Upper lobe of left lung (tissue), 6 donors: ENCODE results near the gene MED8. TPM values are rescaled to one million over a fixed set of nuclear protein-coding genes. Genes with fewer than 3 reads are reported as not detected.

Experiments
- ATAC-seq, 2 donors: fragments of 200-7000 bp; cut with Tn5 transposase; one replicate each; pipeline ENCODE4 v1.9.1; 2022; ENCODE audit warnings: mild to moderate bottlenecking in 2 of 2, moderate library complexity in 2 of 2; ENCODE audit not compliant: low FRiP score in 2 of 2
- DNase-seq, 2 donors: peaks; one replicate each; pipeline ENCODE4 v3.0.0-alpha.2; 2019 to 2020
- H3K27ac ChIP-seq, 4 donors: fragments of 200-600 bp; sonication (generic); one replicate each; pipeline ENCODE4 v1.5.1; 2016 to 2019
- H3K27me3 ChIP-seq, 4 donors: fragments of 200-600 bp; sonication (generic); one replicate each; pipeline ENCODE4 v1.5.1; 2017 to 2019
- H3K36me3 ChIP-seq, 4 donors: fragments of 200-600 bp; sonication (generic); one replicate each; pipeline ENCODE4 v1.5.1; 2016 to 2019
- H3K4me1 ChIP-seq, 4 donors: fragments of 200-600 bp; sonication (generic); one replicate each; pipeline ENCODE4 v1.5.1; 2018 to 2019
- H3K4me3 ChIP-seq, 4 donors: fragments of 200-600 bp; sonication (generic); one replicate each; pipeline ENCODE4 v1.5.1; 2017 to 2019; ENCODE audit warnings: mild to moderate bottlenecking in 2 of 4, moderate library complexity in 1 of 4
- H3K9me3 ChIP-seq, 4 donors: fragments of 200-600 bp; sonication (generic); one replicate each; pipeline ENCODE4 v1.5.1; 2018 to 2019
- CTCF ChIP-seq, 6 experiments: fragments of 450-650 bp in 4 of 6; fragments of 200-600 bp in 2 of 6; sonication (generic) in 2 of 6; IDR thresholded peaks; one replicate each; pipeline ENCODE4 v1.5.1; 2016 to 2019; ENCODE audit warnings: antibody characterized with exemption in 6 of 6
- EP300 ChIP-seq, 4 donors: sonication (generic); formaldehyde crosslinking; IDR thresholded peaks; one replicate each; pipeline ENCODE4 v1.5.1; 2017; ENCODE audit warnings: antibody characterized with exemption in 4 of 4, control low read depth in 2 of 4
- POLR2A ChIP-seq, 4 donors: fragments of 450-650 bp; IDR thresholded peaks; one replicate each; pipeline ENCODE4 v1.5.1; 2016 to 2017; ENCODE audit warnings: antibody characterized with exemption in 4 of 4, mild to moderate bottlenecking in 2 of 4
- POLR2AphosphoS5 ChIP-seq, 2 donors: sonication (generic); formaldehyde crosslinking; IDR thresholded peaks; one replicate each; pipeline ENCODE4 v1.5.1; 2017; ENCODE audit warnings: antibody characterized with exemption in 2 of 2
- WGBS, 2 donors: methylation state at CpG; one replicate each; pipeline ENCODE4 v1.1.5; 2017 to 2018; 5-methylcytosine and 5-hydroxymethylcytosine counted together
- total RNA-seq, 6 donors: library from RNA; depleted of rRNA in 4 of 6; stranded (reverse); fragments of >200 nt in 4 of 6; gene quantifications; one replicate each; pipeline versions ENCODE4 v1.1.0 to v1.2.1, GENCODE V29; 2016 to 2021
- donor health status: DM: no; HTN: no; CAD: no; lungs with moderate emphysema.
- donor health status: DM: no; HTN: yes; CAD: no; lungs with severe emphysema.

Gene MED8
- total RNA-seq, 6 donors from 2014 or later = 13.8 to 59.7 (median 38.4) TPM

GRCh38 chr1:43432907-43433306 lies 43.3 kb upstream of the MED8 start:
- 100% methylated on average over 2 to 3 of the region's 5 CpGs for WGBS, 2 donors
- peaks cover 0 to 9% (median 3%) of the 10 kb centered on the region in 4 donors for H3K4me1 ChIP-seq
- no peaks in the 10 kb centered on the region for H3K27me3 ChIP-seq
- H3K27ac ChIP-seq = no peak overlapping the region
- no peaks in the 10 kb centered on the region for H3K9me3 ChIP-seq
- H3K4me3 ChIP-seq = no peak overlapping the region
- DNase-seq = no peak
- ATAC-seq = no peak
- TF ChIP-seq EP300 (IDR thresholded peaks at IDR 0.05) = no peak
- peaks cover 41 to 88% (median 82%) of the 10 kb centered on the region in 4 donors for H3K36me3 ChIP-seq

- Histone ChIP-seq H3K4me3 (no peak overlapping the region), H3K27ac (no peak overlapping the region), H3K36me3 (peaks cover 42 to 88% (median 82%) of the 10 kb centered on the region in 4 donors), H3K9me3 (no peaks in the 10 kb centered on the region), H3K4me1 (peaks cover 0 to 11% (median 4%) of the 10 kb centered on the region in 4 donors), H3K27me3 (no peaks in the 10 kb centered on the region)
- ATAC-seq (no peak), DNase-seq (no peak)
- TF ChIP-seq POLR2AphosphoS5 (IDR thresholded peaks at IDR 0.05) (no peak), EP300 (IDR thresholded peaks at IDR 0.05) (no peak), CTCF (IDR thresholded peaks at IDR 0.05) (no peak), POLR2A (IDR thresholded peaks at IDR 0.05) (no peak)
- WGBS, 2 donors = 98% methylated on average over 6 to 9 of the region's 9 CpGs
These were observed 42.7 kb upstream of the MED8 start for GRCh38 chr1:43432171-43432860.

GRCh38 chr1:43431676-43432075 lies 42.1 kb upstream of the MED8 start:
- 96 to 97% methylated on average over 9 of the region's 9 CpGs for WGBS, 2 donors
- DNase-seq (no peak), ATAC-seq (no peak)
- Histone ChIP-seq H3K27me3 (no peaks in the 10 kb centered on the region), H3K9me3 (no peaks in the 10 kb centered on the region), H3K36me3 (peaks cover 47 to 91% (median 86%) of the 10 kb centered on the region in 4 donors), H3K27ac (no peak overlapping the region), H3K4me3 (no peak overlapping the region), H3K4me1 (peaks cover 0 to 11% (median 5%) of the 10 kb centered on the region in 4 donors)
- TF ChIP-seq EP300 (IDR thresholded peaks at IDR 0.05) (no peak), CTCF (IDR thresholded peaks at IDR 0.05) (no peak), POLR2AphosphoS5 (IDR thresholded peaks at IDR 0.05) (no peak), POLR2A (IDR thresholded peaks at IDR 0.05) (no peak)

- 80 to 93% methylated on average over 2 to 5 of the region's 5 CpGs for WGBS, 2 donors
- Histone ChIP-seq H3K27me3 (no peaks in the 10 kb centered on the region), H3K4me3 (no peak overlapping the region), H3K9me3 (no peaks in the 10 kb centered on the region), H3K36me3 (peaks cover 55 to 96% (median 94%) of the 10 kb centered on the region in 4 donors), H3K4me1 (peaks cover 0 to 7% (median 5%) of the 10 kb centered on the region in 4 donors), H3K27ac (no peak overlapping the region)
- TF ChIP-seq CTCF (IDR thresholded peaks at IDR 0.05) = no peak
- TF ChIP-seq EP300 (IDR thresholded peaks at IDR 0.05) = no peak
- no peak for TF ChIP-seq POLR2A (IDR thresholded peaks at IDR 0.05)
- TF ChIP-seq POLR2AphosphoS5 (IDR thresholded peaks at IDR 0.05) = no peak
- DNase-seq (no peak), ATAC-seq (no peak)
These were observed 41.2 kb upstream of the MED8 start for GRCh38 chr1:43430831-43431230.

GRCh38 chr1:43427941-43428340 lies 38.3 kb upstream of the MED8 start:
- peaks cover 61 to 96% (median 95%) of the 10 kb centered on the region in 4 donors for H3K36me3 ChIP-seq
- no peaks in the 10 kb centered on the region for H3K27me3 ChIP-seq
- no peak for DNase-seq
- TF ChIP-seq POLR2A (IDR thresholded peaks at IDR 0.05) = no peak
- no peak for TF ChIP-seq EP300 (IDR thresholded peaks at IDR 0.05)
- no peak for TF ChIP-seq CTCF (IDR thresholded peaks at IDR 0.05)
- no peak for TF ChIP-seq POLR2AphosphoS5 (IDR thresholded peaks at IDR 0.05)
- no peak overlapping the region for H3K27ac ChIP-seq
- WGBS, 2 donors = 87 to 94% methylated on average over 7 to 9 of the region's 9 CpGs
- H3K4me1 ChIP-seq = peaks cover 0 to 4% (median 2%) of the 10 kb centered on the region in 4 donors
- H3K9me3 ChIP-seq = no peaks in the 10 kb centered on the region
- H3K4me3 ChIP-seq = no peak overlapping the region
- ATAC-seq = no peak
